HepG2 (cell line): Measurements from ENCODE around the gene IQSEC1. TPM values are rescaled to one million over a fixed set of nuclear protein-coding genes. Genes with fewer than 3 reads are reported as not detected.
A peak's percentile ranks its signal among the peaks of the same experiment; 100 is the strongest.

Experiments
- CEBPG ChIP-seq: IDR thresholded peaks from 2 replicates; pipeline ENCODE4 v1.6.1; 2016
- EED ChIP-seq: sonication (generic); formaldehyde crosslinking; IDR thresholded peaks from 2 replicates; pipeline ENCODE4 v1.5.0; 2020; ENCODE audit warnings: mild to moderate bottlenecking, missing genetic modification reagents
- HCFC1 ChIP-seq: fragments of 150-350 bp; IDR thresholded peaks from 2 replicates; pipeline ENCODE4 v1.6.1; 2014; ENCODE audit warnings: low read depth, low read length
- HOXD1 ChIP-seq: sonication (generic); formaldehyde crosslinking; IDR thresholded peaks from 2 replicates; pipeline ENCODE4 v1.5.0; 2020; ENCODE audit warnings: missing genetic modification reagents
- MAFG ChIP-seq: sonication (generic); formaldehyde crosslinking; IDR thresholded peaks from 2 replicates; pipeline ENCODE4 v1.5.1; 2020; ENCODE audit warnings: mild to moderate bottlenecking, missing genetic modification reagents
- MEF2D ChIP-seq: sonication (generic); formaldehyde crosslinking; IDR thresholded peaks from 2 replicates; pipeline ENCODE4 v1.5.1; 2020; ENCODE audit warnings: mild to moderate bottlenecking, missing genetic modification reagents
- MTF1 ChIP-seq: sonication (generic); formaldehyde crosslinking; IDR thresholded peaks from 2 replicates; pipeline ENCODE4 v1.5.0; 2020; ENCODE audit warnings: missing genetic modification reagents
- NFIB ChIP-seq: sonication (generic); formaldehyde crosslinking; IDR thresholded peaks from 2 replicates; pipeline ENCODE4 v1.9.0; 2021; ENCODE audit warnings: missing genetic modification reagents, mild to moderate bottlenecking, borderline replicate concordance
- NFIC ChIP-seq: IDR thresholded peaks from 2 replicates; pipeline ENCODE4 v1.6.1; 2012; ENCODE audit warnings: mild to moderate bottlenecking, low read length, inconsistent platforms
- NR2F2 ChIP-seq: IDR thresholded peaks from 2 replicates; pipeline ENCODE4 v1.6.1; 2012; ENCODE audit warnings: low read depth, inconsistent platforms, borderline replicate concordance
- POLR2AphosphoS5 ChIP-seq: IDR thresholded peaks from 2 replicates; pipeline ENCODE4 v1.6.1; 2012; ENCODE audit warnings: low read depth, low read length
- PRDM15 ChIP-seq: sonication (generic); formaldehyde crosslinking; IDR thresholded peaks from 2 replicates; pipeline ENCODE4 v1.4.0; 2020; ENCODE audit warnings: missing genetic modification reagents
- SMC3 ChIP-seq: IDR thresholded peaks from 2 replicates; pipeline ENCODE4 v1.6.1; 2011; ENCODE audit warnings: low read length, improper control_type of control experiment
- TCF7L2 ChIP-seq: IDR thresholded peaks from 2 replicates; pipeline ENCODE4 v1.6.1; 2011; ENCODE audit warnings: mild to moderate bottlenecking, low read depth, low read length, moderate library complexity
- TRAFD1 ChIP-seq: sonication (generic); formaldehyde crosslinking; IDR thresholded peaks from 2 replicates; pipeline ENCODE4 v1.5.1; 2020; ENCODE audit warnings: missing genetic modification reagents, mild to moderate bottlenecking, borderline replicate concordance
- ZFY ChIP-seq: sonication (generic); formaldehyde crosslinking; IDR thresholded peaks from 2 replicates; pipeline ENCODE4 v1.4.0; 2020; ENCODE audit warnings: missing genetic modification reagents
- ZNF17 ChIP-seq: sonication (generic); formaldehyde crosslinking; IDR thresholded peaks from 2 replicates; pipeline ENCODE4 v1.5.0; 2020; ENCODE audit warnings: mild to moderate bottlenecking, missing genetic modification reagents
- ZNF275 ChIP-seq: sonication (generic); formaldehyde crosslinking; IDR thresholded peaks from 2 replicates; pipeline ENCODE4 v1.8.0; 2022; ENCODE audit warnings: missing genetic modification reagents, mild to moderate bottlenecking, inconsistent platforms, borderline replicate concordance
- ZNF644 ChIP-seq: IDR thresholded peaks from 2 replicates; pipeline ENCODE4 v1.6.1; 2016; ENCODE audit warnings: low read depth
- polyA plus RNA-seq, 8 experiments: library from polyadenylated mRNA; depleted of rRNA in 3 of 8; stranded (reverse) in 7 of 8; unstranded in 1 of 8; fragments of >200 nt; fragmentation: Illumina TruSeq in 4 of 8; extraction: Trizol in 4 of 8; gene quantifications; 2 replicates each; pipeline versions ENCODE4 v1.2.1 to v1.2.3, GENCODE V29; 2011 to 2016; ENCODE audit warnings: low read depth in 4 of 8, missing spikeins in 1 of 8, mixed read lengths in 1 of 8; ENCODE audit not compliant: insufficient read depth in 1 of 8
- total RNA-seq, 5 experiments: library from RNA; depleted of rRNA; stranded (reverse); fragments of >200 nt; fragmentation: Illumina TruSeq; extraction: Trizol; gene quantifications; 2 replicates each; pipeline ENCODE4 v1.2.3, GENCODE V29; 2016; ENCODE audit warnings: low read depth in 1 of 5
- TF ChIP-seq, protein P1 (sequence below): sonication (generic); formaldehyde crosslinking; IDR thresholded peaks from 2 replicates; pipeline ENCODE4 v1.4.0; 2020; ENCODE audit warnings: mild to moderate bottlenecking, missing genetic modification reagents

The IQSEC1 gene
- total and polyA plus RNA-seq, 2 of the 13 experiments (the other 11 are each of a cell fraction or from before 2014, with no cell fraction given) = 17.4 to 20.2 TPM

DNA sequence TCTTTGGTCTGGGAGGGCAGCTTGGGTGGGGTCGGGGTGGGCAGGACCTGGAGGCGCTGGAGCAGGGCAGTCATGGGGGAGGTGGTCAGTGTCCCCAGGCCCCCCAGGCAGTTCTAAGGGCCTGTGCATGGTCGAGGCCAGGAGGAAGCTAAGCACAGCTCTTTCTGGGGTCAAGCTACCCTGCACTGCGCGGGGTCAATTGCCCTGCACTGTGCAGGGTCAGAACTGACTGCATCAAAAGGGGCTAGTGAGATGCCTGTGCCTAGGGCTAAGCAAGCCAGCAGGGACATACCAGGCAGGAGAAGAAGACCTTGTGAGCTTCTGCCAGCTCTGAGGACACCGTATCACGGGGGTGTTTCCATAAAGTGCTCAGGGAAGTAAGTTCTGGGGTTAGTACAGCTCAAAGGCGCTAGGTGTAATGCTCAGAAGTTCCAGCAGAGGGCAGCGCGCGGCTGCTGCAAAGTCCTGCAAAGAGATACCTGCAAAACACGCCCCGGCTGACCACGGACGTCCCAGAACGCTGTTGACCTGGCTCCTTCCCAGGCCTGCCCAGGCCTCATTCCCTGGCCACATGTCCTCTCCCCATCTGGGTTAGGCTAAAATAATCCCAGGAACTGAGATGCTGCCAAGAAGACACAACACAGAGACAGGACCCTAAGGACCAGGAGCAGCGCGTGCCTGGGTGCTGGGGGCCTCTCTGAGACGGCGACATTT is 18.8 kb upstream of the IQSEC1 start (continued):
- TF ChIP-seq NFIC = no peak
- TF ChIP-seq HOXD1 = no peak
- TF ChIP-seq CEBPG (CRISPR knock-in tag) = no peak
- TF ChIP-seq ZNF644 (CRISPR knock-in tag) = no peak
- no peak for TF ChIP-seq ZNF17 (CRISPR knock-in tag)
- TF ChIP-seq MTF1 (CRISPR knock-in tag) = no peak
- no peak for TF ChIP-seq NR2F2
- no peak for TF ChIP-seq TCF7L2
- TF ChIP-seq PRDM15 = 0 out of 2 replicates have a peak, but pooled peaks have one; percentile 60
- no peak for TF ChIP-seq MAFG (CRISPR knock-in tag)
- TF ChIP-seq NFIB = no peak
- peak; percentile 82 for TF ChIP-seq SMC3
- TF ChIP-seq, protein P1, sequence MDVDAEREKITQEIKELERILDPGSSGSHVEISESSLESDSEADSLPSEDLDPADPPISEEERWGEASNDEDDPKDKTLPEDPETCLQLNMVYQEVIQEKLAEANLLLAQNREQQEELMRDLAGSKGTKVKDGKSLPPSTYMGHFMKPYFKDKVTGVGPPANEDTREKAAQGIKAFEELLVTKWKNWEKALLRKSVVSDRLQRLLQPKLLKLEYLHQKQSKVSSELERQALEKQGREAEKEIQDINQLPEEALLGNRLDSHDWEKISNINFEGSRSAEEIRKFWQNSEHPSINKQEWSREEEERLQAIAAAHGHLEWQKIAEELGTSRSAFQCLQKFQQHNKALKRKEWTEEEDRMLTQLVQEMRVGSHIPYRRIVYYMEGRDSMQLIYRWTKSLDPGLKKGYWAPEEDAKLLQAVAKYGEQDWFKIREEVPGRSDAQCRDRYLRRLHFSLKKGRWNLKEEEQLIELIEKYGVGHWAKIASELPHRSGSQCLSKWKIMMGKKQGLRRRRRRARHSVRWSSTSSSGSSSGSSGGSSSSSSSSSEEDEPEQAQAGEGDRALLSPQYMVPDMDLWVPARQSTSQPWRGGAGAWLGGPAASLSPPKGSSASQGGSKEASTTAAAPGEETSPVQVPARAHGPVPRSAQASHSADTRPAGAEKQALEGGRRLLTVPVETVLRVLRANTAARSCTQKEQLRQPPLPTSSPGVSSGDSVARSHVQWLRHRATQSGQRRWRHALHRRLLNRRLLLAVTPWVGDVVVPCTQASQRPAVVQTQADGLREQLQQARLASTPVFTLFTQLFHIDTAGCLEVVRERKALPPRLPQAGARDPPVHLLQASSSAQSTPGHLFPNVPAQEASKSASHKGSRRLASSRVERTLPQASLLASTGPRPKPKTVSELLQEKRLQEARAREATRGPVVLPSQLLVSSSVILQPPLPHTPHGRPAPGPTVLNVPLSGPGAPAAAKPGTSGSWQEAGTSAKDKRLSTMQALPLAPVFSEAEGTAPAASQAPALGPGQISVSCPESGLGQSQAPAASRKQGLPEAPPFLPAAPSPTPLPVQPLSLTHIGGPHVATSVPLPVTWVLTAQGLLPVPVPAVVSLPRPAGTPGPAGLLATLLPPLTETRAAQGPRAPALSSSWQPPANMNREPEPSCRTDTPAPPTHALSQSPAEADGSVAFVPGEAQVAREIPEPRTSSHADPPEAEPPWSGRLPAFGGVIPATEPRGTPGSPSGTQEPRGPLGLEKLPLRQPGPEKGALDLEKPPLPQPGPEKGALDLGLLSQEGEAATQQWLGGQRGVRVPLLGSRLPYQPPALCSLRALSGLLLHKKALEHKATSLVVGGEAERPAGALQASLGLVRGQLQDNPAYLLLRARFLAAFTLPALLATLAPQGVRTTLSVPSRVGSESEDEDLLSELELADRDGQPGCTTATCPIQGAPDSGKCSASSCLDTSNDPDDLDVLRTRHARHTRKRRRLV (CRISPR knock-in tag) = no peak
- no peak for TF ChIP-seq HCFC1
- no peak for TF ChIP-seq TRAFD1 (CRISPR knock-in tag)
- TF ChIP-seq ZNF275 (CRISPR knock-in tag) = no peak
- TF ChIP-seq ZFY (CRISPR knock-in tag) = 0 out of 2 replicates have a peak, but pooled peaks have one; percentile 24
- no peak for TF ChIP-seq EED
- TF ChIP-seq MEF2D = 0 out of 2 replicates have a peak, but pooled peaks have one; percentile 35
- TF ChIP-seq POLR2AphosphoS5 = no peak
